CD1c-positive myeloid dendritic cell (primary cell): ENCODE measurements around the gene CECR2.

Experiments
- DNase-seq: peaks from one replicate; pipeline ENCODE4 v3.0.0-alpha.2; 2016; ENCODE audit errors: extremely low spot score

CECR2 gene

GRCh38 chr22:17369439-17370025, at the start of gene CECR2:
TSS of gene CECR2 (plus strand) at chr22:17369460. CDS start at chr22:17369784, 324 bp downstream.
- DNase-seq: peak; percentile 61

- DNase-seq: no peak
Observed at GRCh38 chr22:17319546-17319945, 49.7 kb upstream of the CECR2 start.

GRCh38 chr22:17322511-17322910, 46.7 kb upstream of the CECR2 start:
- DNase-seq: no peak

GRCh38 chr22:17331690-17332089, 37.6 kb upstream of the CECR2 start:
- DNase-seq: no peak

GRCh38 chr22:17332109-17332800, 37.0 kb upstream of the CECR2 start:
- DNase-seq: no peak

- DNase-seq: peak; percentile 51
Observed at GRCh38 chr22:17334059-17334458, 35.2 kb upstream of the CECR2 start.

GRCh38 chr22:17334983-17335382, 34.3 kb upstream of the CECR2 start:
- no peak for DNase-seq

- DNase-seq: peak; percentile 73
Observed at GRCh38 chr22:17336061-17336460, 33.2 kb upstream of the CECR2 start.

GRCh38 chr22:17337639-17338038, 31.6 kb upstream of the CECR2 start:
- no peak for DNase-seq

- peak; percentile 32 for DNase-seq
Observed at GRCh38 chr22:17339095-17339693, 30.1 kb upstream of the CECR2 start.

GRCh38 chr22:17342361-17342760, 26.9 kb upstream of the CECR2 start:
- no peak for DNase-seq

- no peak for DNase-seq
Observed at GRCh38 chr22:17343766-17344165, 25.5 kb upstream of the CECR2 start.

- DNase-seq: no peak
Observed at GRCh38 chr22:17346578-17346977, 22.7 kb upstream of the CECR2 start.

GRCh38 chr22:17347724-17348123, 21.5 kb upstream of the CECR2 start:
- DNase-seq: no peak

- DNase-seq: no peak
Observed at GRCh38 chr22:17348464-17349103, 20.7 kb upstream of the CECR2 start.

GRCh38 chr22:17349172-17349571, 20.1 kb upstream of the CECR2 start:
- no peak for DNase-seq

- DNase-seq: no peak
Observed at GRCh38 chr22:17350292-17350691, 19.0 kb upstream of the CECR2 start.

GRCh38 chr22:17352798-17353197, 16.5 kb upstream of the CECR2 start:
- no peak for DNase-seq

GRCh38 chr22:17357688-17358087, 11.6 kb upstream of the CECR2 start:
- DNase-seq: no peak

GRCh38 chr22:17358415-17358814, 10.8 kb upstream of the CECR2 start:
- no peak for DNase-seq

- DNase-seq: peak; percentile 50
Observed at GRCh38 chr22:17359501-17359900, 9.8 kb upstream of the CECR2 start.

- DNase-seq: no peak
Observed at GRCh38 chr22:17366329-17366728, 2.9 kb upstream of the CECR2 start.

GRCh38 chr22:17366830-17367229, 2.4 kb upstream of the CECR2 start:
- DNase-seq: peak; percentile 19
